ENCODE data around the gene SLC43A2.

The SLC43A2 gene

DNA sequence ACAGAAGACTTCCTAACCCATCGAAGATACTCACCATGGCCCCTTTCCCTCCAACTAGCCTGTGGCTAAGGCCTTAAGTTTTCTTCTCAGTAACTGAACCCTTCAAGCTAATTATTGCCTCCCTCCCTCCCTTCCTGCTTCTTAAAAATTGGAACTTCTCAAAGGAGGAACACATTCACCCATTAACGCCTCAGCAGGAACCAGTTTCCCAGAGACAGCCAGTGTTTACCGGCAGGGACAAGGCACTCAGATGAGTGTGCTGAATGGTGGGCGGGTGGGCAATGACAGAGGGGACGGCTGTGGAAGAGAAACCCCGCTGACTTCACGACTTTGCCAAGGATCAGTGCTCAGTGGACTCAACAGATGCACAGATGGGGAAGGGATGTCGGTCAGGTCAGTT lies 86.3 kb downstream of the SLC43A2 start:
- TF ChIP-seq CTCF (IDR thresholded peaks at IDR 0.05; ENCODE audit: low read depth, low read length, missing control alignments), result no peak
- no peak for DNase-seq (ENCODE audit: low read depth)

GRCh38 chr17:1541367-1541904 lies 87.2 kb downstream of the SLC43A2 start:
- no peak overlapping the region for H3K4me3 ChIP-seq (ENCODE audit: low read depth, low read length)
- DNase-seq (ENCODE audit: low read depth), result no peak
- no peak for TF ChIP-seq CTCF (IDR thresholded peaks at IDR 0.05; ENCODE audit: low read depth, low read length, missing control alignments)

More for the DNA sequence above, 86.3 kb downstream of the SLC43A2 start:
- no peak overlapping the region for H3K4me3 ChIP-seq (ENCODE audit: low read depth, low read length)

GRCh38 chr17:1539811-1540210 lies 88.8 kb downstream of the SLC43A2 start:
- DNase-seq (ENCODE audit: low read depth), result no peak
- H3K4me3 ChIP-seq (ENCODE audit: low read depth, low read length), result no peak overlapping the region
- no peak for TF ChIP-seq CTCF (IDR thresholded peaks at IDR 0.05; ENCODE audit: low read depth, low read length, missing control alignments)

- no peak overlapping the region for H3K4me3 ChIP-seq (ENCODE audit: low read depth, low read length)
- DNase-seq (ENCODE audit: low read depth), result no peak
- no peak for TF ChIP-seq CTCF (IDR thresholded peaks at IDR 0.05; ENCODE audit: low read depth, low read length, missing control alignments)
Measured at GRCh38 chr17:1535737-1536136, 92.9 kb downstream of the SLC43A2 start.

GRCh38 chr17:1533661-1534325 lies 94.8 kb downstream of the SLC43A2 start:
- no peak for DNase-seq (ENCODE audit: low read depth)
- no peak for TF ChIP-seq CTCF (IDR thresholded peaks at IDR 0.05; ENCODE audit: low read depth, low read length, missing control alignments)
- no peak overlapping the region for H3K4me3 ChIP-seq (ENCODE audit: low read depth, low read length)

- H3K4me3 ChIP-seq (ENCODE audit: low read depth, low read length), result no peak overlapping the region
- DNase-seq (ENCODE audit: low read depth), result no peak
- TF ChIP-seq CTCF (IDR thresholded peaks at IDR 0.05; ENCODE audit: low read depth, low read length, missing control alignments), result peak; percentile 56
Measured at GRCh38 chr17:1532836-1533602, 95.6 kb downstream of the SLC43A2 start.
